CD1c-positive myeloid dendritic cell (primary cell): ENCODE results near the gene PSMD14.

Experiments
- DNase-seq: peaks from one replicate; pipeline ENCODE4 v3.0.0-alpha.2; 2016; ENCODE audit errors: extremely low spot score

The PSMD14 gene

DNA sequence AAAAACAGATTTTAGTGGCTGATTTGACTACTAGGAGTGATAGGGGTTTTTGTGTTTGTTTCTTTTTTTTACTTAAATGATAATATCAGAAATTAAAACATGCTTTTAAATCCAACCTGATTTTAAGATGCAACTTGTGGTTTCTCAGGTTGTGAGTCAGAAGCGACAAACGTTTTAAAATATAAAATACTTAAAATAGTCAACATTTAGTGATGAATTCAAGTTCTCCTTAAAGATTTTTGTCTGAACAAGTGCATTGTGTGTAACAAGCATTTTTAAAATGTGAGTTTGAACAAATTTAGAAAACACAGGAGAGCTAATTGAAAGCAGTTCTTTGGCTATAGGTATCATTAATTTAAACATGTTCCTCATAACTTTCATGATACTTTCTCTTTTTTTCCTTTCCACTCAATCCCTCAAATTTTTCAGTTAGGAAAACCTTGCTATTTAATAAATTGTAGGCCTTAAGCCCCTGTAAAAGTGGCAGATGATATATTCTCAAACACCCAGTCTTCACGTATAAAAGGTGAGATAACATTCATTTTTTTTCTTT is 111.5 kb downstream of the PSMD14 start:
- no peak for DNase-seq

DNA sequence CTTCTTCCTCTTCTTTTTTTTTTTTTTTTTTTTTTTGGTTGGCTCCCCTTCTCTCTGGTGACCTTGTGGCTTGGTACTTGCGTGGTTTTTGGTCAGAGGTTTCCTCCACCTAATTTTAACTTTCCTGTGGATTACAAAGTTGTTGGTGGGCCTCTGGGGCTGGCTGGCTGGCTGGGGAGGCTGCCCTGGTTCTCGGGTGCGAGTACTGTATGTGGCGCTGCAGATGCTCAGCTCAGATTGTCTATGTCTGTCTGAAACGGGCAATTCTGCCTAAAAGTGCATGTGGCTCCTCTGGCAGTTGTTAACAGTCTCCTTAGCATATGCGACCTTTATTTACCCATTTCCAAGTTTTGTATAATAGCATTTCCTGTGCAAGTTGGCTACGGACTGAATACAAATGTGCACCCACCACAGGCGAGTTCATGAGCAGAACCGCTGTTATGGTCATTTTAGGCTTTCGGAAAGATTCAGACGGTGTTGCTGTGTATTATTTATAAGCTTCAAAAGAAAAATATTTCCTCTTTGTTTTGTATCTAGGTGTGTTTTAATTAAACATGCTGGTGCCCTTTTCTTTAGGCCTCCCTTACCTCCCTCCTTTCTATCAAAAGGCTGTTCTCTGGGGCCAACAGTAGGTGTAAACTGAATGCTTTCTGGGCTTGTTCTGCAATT is 112.3 kb downstream of the PSMD14 start:
- no peak for DNase-seq

GRCh38 chr2:161421686-161422085 is 113.5 kb downstream of the PSMD14 start:
- no peak for DNase-seq

- no peak for DNase-seq
These were observed 114.7 kb downstream of the PSMD14 start for GRCh38 chr2:161422816-161423403.

DNA sequence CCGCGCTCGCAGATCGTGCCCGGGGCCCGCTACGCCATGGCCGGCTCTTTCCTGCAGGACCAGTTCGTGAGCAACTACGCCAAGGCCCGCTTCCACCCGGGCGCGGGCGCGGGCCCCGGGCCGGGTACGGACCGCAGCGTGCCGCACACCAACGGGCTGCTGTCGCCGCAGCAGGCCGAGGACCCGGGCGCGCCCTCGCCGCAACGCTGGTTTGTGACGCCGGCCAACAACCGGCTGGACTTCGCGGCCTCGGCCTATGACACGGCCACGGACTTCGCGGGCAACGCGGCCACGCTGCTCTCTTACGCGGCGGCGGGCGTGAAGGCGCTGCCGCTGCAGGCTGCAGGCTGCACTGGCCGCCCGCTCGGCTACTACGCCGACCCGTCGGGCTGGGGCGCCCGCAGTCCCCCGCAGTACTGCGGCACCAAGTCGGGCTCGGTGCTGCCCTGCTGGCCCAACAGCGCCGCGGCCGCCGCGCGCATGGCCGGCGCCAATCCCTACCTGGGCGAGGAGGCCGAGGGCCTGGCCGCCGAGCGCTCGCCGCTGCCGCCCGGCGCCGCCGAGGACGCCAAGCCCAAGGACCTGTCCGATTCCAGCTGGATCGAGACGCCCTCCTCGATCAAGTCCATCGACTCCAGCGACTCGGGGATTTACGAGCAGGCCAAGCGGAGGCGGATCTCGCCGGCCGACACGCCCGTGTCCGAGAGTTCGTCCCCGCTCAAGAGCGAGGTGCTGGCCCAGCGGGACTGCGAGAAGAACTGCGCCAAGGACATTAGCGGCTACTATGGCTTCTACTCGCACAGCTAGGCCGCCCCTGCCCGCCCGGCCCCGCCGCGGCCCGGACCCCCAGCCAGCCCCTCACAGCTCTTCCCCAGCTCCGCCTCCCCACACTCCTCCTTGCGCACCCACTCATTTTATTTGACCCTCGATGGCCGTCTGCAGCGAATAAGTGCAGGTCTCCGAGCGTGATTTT is 115.5 kb downstream of the PSMD14 start:
- no peak for DNase-seq

DNA sequence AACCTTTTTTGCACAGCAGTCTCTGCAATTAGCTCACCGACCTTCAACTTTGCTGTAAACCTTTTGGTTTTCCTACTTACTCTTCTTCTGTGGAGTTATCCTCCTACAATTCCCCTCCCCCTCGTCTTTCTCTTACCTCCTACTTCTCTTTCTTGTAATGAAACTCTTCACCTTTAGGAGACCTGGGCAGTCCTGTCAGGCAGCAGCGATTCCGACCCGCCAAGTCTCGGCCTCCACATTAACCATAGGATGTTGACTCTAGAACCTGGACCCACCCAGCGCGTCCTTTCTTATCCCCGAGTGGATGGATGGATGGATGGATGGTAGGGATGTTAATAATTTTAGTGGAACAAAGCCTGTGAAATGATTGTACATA is 116.2 kb downstream of the PSMD14 start:
- no peak for DNase-seq

DNA sequence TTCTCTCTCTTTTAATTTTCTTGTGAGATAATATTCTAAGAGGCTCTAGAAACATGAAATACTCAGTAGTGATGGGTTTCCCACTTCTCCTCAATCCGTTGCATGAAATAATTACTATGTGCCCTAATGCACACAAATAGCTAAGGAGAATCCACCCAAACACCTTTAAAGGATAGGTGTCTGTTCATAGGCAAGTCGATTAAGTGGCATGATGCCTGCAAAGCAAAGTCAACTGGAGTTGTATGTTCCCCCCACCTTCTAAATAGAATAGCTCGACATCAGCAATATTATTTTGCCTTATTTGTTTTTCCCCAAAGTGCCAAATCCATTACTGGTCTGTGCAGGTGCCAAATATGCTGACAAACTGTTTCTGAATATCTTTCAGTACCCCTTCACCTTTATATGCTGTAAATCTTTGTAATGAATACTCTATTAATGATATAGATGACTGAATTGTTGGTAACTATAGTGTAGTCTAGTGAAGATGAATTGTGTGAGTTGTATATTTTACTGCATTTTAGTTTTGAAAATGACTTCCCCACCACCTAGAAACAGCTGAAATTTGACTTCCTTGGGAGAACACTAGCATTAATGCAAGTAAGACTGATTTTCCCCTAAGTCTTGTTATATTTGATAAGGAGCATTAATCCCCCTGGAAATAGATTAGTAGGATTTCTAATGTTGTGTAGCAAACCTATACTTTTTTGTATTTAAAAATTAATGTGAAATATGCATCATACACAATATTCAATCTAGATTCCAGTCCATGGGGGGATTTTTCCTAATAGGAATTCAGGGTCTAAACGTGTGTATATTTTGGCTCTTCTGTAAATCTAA is 116.9 kb downstream of the PSMD14 start:
- no peak for DNase-seq

GRCh38 chr2:161425728-161426454 is 117.7 kb downstream of the PSMD14 start:
- DNase-seq = no peak

- no peak for DNase-seq
These were observed 118.3 kb downstream of the PSMD14 start for GRCh38 chr2:161426455-161426921.

GRCh38 chr2:161426922-161427663 is 118.9 kb downstream of the PSMD14 start:
- no peak for DNase-seq

DNA sequence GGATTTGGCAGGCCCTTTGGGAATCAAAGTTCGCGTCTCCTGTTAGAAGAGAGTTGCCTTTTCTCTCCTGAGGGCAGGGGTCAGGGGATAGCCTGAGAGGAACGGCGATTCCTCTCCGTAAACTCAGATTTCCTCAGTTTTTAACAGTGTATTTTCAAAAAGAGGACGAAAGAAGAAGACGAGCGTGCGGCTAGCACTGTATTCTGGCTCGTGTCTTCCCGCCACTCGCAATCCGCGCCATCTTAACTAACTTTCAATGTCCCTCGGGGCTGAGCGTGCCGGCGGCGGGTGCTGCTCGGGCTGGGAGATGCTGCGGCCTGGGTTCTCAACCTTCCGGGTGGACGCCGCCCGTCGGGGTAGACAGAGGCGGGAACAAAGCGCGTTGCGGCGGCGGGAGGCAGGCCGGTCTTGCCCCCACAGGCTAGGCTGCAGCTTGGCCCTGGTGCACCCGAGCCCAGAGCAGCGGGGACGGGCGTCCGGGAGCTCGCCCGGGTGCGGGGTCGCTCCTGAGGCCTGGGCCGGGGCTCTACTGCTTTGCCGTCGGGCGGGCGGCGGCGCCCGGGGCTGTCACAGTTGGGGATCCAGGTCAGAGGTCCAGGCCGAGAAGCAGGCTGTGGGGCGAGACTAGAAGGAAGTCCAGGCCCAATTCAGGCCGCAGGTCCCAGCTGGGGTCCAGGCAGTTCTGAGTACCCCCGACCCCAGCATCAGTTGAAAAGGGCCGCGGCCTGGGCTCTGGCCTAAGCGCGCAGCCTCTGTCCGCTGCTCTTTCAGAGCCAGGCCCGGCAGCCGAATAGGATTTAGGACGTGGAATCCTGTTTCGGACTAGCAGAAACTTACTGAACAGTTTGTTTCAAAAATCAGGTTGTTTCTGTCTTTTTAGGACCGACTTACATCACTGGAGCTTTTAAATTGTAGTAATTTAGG is 119.7 kb downstream of the PSMD14 start:
- no peak for DNase-seq

DNA sequence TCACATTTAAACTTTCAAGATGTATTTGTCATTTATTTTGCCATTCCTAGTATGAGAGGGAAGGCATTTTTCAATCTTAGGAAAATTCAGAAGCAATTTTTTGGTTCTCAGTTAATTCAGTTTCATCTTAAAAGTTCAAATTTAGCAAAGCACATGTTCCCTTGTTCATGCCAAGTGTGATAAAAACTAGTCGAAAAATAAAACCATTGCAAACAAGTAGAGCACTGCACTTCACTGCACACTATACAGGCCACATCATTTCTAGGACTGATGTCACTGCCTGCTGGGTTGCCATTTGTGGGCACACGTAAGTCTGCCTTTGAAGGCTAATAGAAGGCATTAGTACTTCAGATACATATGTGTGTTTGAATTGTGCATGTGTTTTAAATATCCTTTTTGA is 122.2 kb downstream of the PSMD14 start:
- no peak for DNase-seq

DNA sequence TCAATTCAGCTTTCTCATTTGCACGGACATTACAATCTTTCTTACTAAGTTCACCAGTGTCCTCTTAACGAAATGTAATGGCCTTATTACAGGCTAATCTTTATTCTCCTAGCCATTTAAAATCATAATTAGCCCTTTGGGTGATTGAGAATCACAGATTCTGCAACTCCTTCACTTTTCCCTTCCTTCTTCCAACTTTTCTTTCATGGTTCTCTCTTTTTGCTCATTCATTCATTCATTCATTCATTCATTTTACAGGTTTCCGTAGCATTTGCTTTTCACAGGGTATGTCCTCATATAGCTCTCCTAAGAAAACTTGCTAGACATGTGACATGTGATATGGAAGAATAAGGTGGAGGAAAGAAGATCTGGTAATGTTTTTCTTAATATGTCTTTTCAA is 123.9 kb downstream of the PSMD14 start:
- DNase-seq = no peak

DNA sequence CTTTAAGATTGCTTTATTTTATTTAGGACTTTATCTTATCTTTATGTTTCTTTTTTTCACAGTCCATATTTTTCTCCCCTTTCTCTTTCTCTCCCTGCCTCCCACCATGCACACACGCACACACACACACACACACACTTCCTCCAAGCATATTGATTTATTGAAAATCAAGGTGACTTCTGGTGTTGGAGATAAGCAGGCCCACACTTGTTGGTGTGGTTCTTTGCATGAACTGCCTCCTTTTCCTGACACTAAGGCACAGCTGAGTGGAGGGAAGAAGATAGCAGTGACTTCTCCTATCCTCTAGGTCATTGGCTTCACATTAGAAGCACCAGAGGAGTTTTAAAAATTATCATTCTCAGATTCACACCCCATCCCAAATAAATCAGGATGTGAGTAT is 125.9 kb downstream of the PSMD14 start:
- DNase-seq = no peak

GRCh38 chr2:161436411-161436810 is 128.2 kb downstream of the PSMD14 start:
- DNase-seq = no peak

GRCh38 chr2:161438598-161438997 is 130.4 kb downstream of the PSMD14 start:
- no peak for DNase-seq

DNA sequence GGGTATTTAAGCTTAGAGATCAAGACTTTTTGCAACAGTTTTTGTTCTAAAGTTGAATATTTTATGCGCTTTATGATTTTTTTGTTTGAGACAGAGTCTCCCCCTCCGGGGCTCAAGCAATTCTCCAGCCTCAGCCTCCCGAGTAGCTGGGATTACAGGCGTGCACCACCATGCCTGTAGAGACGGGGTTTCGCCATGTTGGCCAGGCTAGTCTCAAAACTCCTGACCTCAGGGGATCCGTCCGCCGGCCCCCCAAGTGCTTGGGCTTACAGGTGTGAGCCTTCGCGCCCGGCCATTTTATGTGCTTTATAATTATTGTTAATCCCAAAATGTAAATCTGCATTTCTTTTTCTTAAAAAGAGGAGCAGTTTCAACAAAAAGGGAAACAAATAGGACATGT is 136.9 kb downstream of the PSMD14 start:
- no peak for DNase-seq

DNA sequence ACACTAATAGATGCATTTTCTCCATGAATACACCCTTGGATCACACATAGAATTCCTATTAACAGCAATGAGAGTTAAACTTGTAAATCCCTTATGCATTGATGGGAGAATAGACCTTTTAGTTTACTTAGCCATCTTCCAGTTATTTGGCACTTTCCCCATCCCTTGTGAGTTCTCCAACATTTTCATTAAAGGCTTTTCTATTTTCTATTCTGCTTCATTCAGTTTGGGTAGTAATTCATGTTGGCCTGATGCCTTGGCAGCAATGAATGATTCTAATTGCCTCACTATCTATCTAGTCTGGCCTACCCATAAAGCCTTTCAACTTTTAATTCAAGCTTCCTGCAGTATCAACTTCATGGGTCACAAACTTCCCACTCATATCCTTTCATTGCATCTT is 140.2 kb downstream of the PSMD14 start:
- no peak for DNase-seq
